EL (cell line): ENCODE measurements around the gene PRODH2.

ENCODE experiments used
- DNase-seq: peaks from one replicate; pipeline ENCODE4 v3.0.0-alpha.2; 2016

The PRODH2 gene

GRCh38 chr19:35755550-35756376, 56.9 kb downstream of the PRODH2 start:
- peak; percentile 67 for DNase-seq

GRCh38 chr19:35755131-35755549, 57.5 kb downstream of the PRODH2 start:
- DNase-seq = no peak

GRCh38 chr19:35754370-35755130, 58.1 kb downstream of the PRODH2 start:
- no peak for DNase-seq

GRCh38 chr19:35753634-35754369, 58.8 kb downstream of the PRODH2 start:
- DNase-seq = no peak

- DNase-seq = no peak
Measured at GRCh38 chr19:35752746-35753350, 59.8 kb downstream of the PRODH2 start.

- no peak for DNase-seq
Measured at GRCh38 chr19:35751839-35752745, 60.6 kb downstream of the PRODH2 start.

- DNase-seq = no peak
Measured at GRCh38 chr19:35750167-35750566, 62.5 kb downstream of the PRODH2 start.
